T-cell (primary cell): ENCODE measurements around the gene ISL2. TPM values are rescaled to one million over a fixed set of nuclear protein-coding genes. Genes with fewer than 3 reads are reported as not detected.

Source experiments
- ATAC-seq, 4 experiments: fragments of 200-7000 bp in 3 of 4; fragments of 150-1000 bp in 1 of 4; cut with Tn5 transposase; replicated peaks in 1 of 4; 1 replicate in 3 of 4; 2 replicates in 1 of 4; pipeline ENCODE4 v1.10.0; 2021; ENCODE audit warnings: moderate library complexity in 3 of 4, mild to moderate bottlenecking in 2 of 4, moderate number of reproducible peaks in 1 of 4
- CTCF ChIA-PET, 2 donors: fragments of 300-600 bp; sonication (Branson Sonifier 250); formaldehyde crosslinking; loops; one replicate each; lab custom pipeline; 2022; ENCODE audit warnings: antibody characterized with exemption in 2 of 2; lab: Charles Lee
- POLR2A ChIA-PET, 2 donors: fragments of 300-600 bp; sonication (Branson Sonifier 250); formaldehyde crosslinking; loops; one replicate each; lab custom pipeline; 2022; ENCODE audit warnings: antibody characterized with exemption in 2 of 2; lab: Charles Lee
- DNase-seq, 35 experiments: peaks; one replicate each; pipeline versions ENCODE4 v3.0.0 to v3.0.0-alpha.2; 2013 to 2023
- H3K27ac ChIP-seq: one replicate; pipeline ENCODE4 v1.5.1; 2013; ENCODE audit warnings: low read length
- H3K27me3 ChIP-seq, 2 experiments: replicated peaks in 1 of 2; 1 replicate in 1 of 2; 2 replicates in 1 of 2; pipeline versions ENCODE4 v1.6.1 to v1.7.0; 2013; ENCODE audit warnings: low read length in 1 of 2, mixed read lengths in 1 of 2; ENCODE audit not compliant: control insufficient read depth in 2 of 2, insufficient read depth in 2 of 2; ENCODE audit errors: extremely low read depth in 1 of 2
- H3K36me3 ChIP-seq, 2 donors: 1 replicate in 1 of 2; 2 replicates in 1 of 2; pipeline versions ENCODE4 v1.6.1 to v1.7.0; 2013; ENCODE audit warnings: low read length in 1 of 2; ENCODE audit not compliant: control insufficient read depth in 2 of 2, insufficient read depth in 1 of 2; ENCODE audit errors: extremely low read depth in 1 of 2
- H3K4me1 ChIP-seq, 2 experiments: 1 replicate in 1 of 2; 2 replicates in 1 of 2; pipeline versions ENCODE4 v1.6.1 to v1.7.0; 2013; ENCODE audit warnings: low read length in 2 of 2, mixed read lengths in 1 of 2; ENCODE audit not compliant: insufficient read depth in 2 of 2, control insufficient read depth in 1 of 2; ENCODE audit errors: extremely low read depth in 1 of 2
- H3K4me3 ChIP-seq, 2 donors: 1 replicate in 1 of 2; 2 replicates in 1 of 2; pipeline versions ENCODE4 v1.5.1 to v1.7.0; 2013; ENCODE audit warnings: mild to moderate bottlenecking in 2 of 2, low read length in 1 of 2, moderate library complexity in 1 of 2; ENCODE audit not compliant: control insufficient read depth in 1 of 2; ENCODE audit errors: extremely low read depth in 1 of 2
- H3K9me3 ChIP-seq: 2 replicates; pipeline ENCODE4 v1.7.0; 2013
- H3K27ac Mint-ChIP-seq, 2 donors: one replicate each; pipeline ENCODE4 v1.8.0; 2020 to 2021; ENCODE audit warnings: mild to moderate bottlenecking in 2 of 2, mixed read lengths in 2 of 2
- H3K27me3 Mint-ChIP-seq, 2 donors: one replicate each; pipeline ENCODE4 v1.8.0; 2021 to 2022; ENCODE audit warnings: mixed read lengths in 2 of 2
- H3K36me3 Mint-ChIP-seq: one replicate; pipeline ENCODE4 v1.8.0; 2021; ENCODE audit warnings: mixed read lengths
- H3K4me1 Mint-ChIP-seq, 3 donors: one replicate each; pipeline ENCODE4 v1.8.0; 2020 to 2022; ENCODE audit warnings: mixed read lengths in 3 of 3, mild to moderate bottlenecking in 1 of 3
- H3K4me3 Mint-ChIP-seq, 3 donors: one replicate each; pipeline ENCODE4 v1.8.0; 2020 to 2022; ENCODE audit warnings: mild to moderate bottlenecking in 3 of 3, mixed read lengths in 3 of 3, moderate library complexity in 3 of 3
- H3K9me3 Mint-ChIP-seq, 3 donors: one replicate each; pipeline ENCODE4 v1.8.0; 2020 to 2022; ENCODE audit warnings: mixed read lengths in 3 of 3
- WGBS: methylation state at CpG from one replicate; pipeline ENCODE4 v1.1.5; 2013; ENCODE audit warnings: missing lambda C conversion rate; ENCODE audit not compliant: insufficient coverage; 5-methylcytosine and 5-hydroxymethylcytosine counted together
- total RNA-seq, 35 experiments: library from RNA in 6 of 35; stranded (reverse) in 6 of 35; fragments of 120-200 nt in 1 of 35; gene quantifications; one replicate each; pipeline versions ENCODE4 v1.2.1 to v1.2.4 and lab custom pipeline; 2013 to 2026

Gene ISL2
- total RNA-seq, 5 donors from 2014 or later (not counting 1 experiment from before 2014, with no cell fraction given): 0.23 to 0.44 (median 0.26) TPM; not detected in 2

DNA sequence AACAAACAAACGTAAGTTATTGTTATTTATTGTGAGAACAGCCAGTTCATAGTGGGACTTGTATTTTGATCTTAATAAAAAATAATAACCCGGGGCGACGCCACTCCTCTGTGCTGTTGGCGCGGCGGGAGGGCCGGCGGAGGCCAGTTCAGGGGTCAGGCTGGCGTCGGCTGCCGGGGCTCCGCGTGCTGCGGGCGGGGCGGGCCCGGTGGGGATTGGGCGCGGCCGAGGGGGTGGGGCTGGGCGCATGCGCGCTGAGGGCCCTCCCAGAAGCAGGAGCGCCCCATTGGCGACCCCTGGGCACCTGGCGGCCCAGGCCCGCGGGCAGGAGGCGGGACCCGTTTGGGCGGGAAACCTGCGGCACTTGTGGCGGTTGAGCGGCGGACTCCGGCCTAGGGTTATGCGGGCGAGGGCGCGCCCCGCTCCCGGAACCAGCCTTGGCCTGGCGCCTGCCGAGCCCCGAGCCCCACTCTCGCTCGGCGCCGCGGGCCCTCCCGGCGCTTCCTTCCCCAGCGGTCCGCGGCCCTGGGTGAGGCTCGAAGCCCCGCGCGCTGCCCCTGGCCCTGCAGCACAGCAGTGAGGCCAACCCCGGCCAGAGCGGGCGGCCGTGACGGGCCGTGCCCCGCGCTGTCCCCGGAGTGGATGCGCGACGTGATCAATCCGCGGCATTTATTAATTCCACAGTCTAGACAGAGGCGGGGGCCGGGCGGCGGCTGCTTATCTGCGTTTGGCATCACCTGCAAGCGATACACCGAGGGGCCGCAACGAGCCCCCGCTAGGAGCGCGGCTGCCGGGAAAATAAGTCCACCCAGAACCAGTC lies 6.0 kb downstream of the ISL2 start:
- Mint-ChIP-seq H3K27me3 (peaks cover 56 to 78% of the 10 kb centered on the region in 2 donors), H3K4me1 (peaks cover 50 to 60% (median 52%) of the 10 kb centered on the region in 3 donors), H3K36me3 (peaks cover under 1% of the 10 kb centered on the region), H3K9me3 (no peaks in the 10 kb centered on the region), H3K4me3 (peak overlapping the region in 2 of 3 donors; percentile 63 to 94), H3K27ac (no peak overlapping the region)
- peaks cover 28 to 83% of the 10 kb centered on the region in 2 experiments for H3K27me3 ChIP-seq
- ATAC-seq (no peak), DNase-seq (peak in 2 of 35 experiments; percentile 10 to 31)
- no peaks in the 10 kb centered on the region for H3K36me3 ChIP-seq
- H3K4me3 ChIP-seq: peak overlapping the region in 1 of 2 donors; percentile 51
- H3K9me3 ChIP-seq: no peaks in the 10 kb centered on the region
- peaks cover 23 to 76% of the 10 kb centered on the region in 2 experiments for H3K4me1 ChIP-seq
- CTCF ChIA-PET: no interaction called here
- 10% methylated on average over 85 of the region's 87 CpGs for WGBS
- H3K27ac ChIP-seq: no peak overlapping the region
- POLR2A ChIA-PET: no interaction called here

DNA sequence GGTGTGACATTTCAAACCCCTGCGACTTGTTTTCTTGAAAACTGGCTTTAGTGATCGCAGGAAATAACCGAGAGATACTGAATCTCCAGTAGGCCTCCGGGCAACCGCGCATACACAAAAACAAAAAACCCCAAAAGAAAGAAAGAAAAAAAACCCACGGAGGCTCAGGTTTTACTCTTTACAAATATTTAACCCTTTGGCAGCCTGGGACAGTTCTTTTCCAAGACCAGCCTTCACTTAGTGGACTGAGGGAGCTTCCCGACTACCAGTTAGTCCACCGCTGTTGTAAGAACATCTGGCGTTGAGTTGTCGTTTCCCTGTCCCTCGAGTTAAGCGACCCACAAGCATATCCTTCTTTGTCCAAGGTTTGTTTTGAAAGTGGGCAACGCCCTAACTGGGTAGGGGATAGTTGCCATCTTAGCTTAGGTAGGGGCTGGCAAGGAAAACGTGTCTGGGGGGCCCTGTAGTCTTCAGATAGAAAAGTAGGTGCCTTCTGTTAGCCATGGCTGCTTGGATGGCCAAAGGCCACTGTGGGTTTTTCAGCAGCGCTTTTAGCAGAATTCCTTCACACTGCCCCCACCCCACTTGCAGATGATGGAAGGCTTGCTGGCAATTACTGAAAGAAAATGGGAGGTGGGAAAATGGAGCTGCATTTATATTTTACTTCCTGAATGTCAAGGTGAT lies 6.9 kb downstream of the ISL2 start:
- Mint-ChIP-seq H3K36me3 (peaks cover 9% of the 10 kb centered on the region), H3K27me3 (peaks cover 61 to 84% of the 10 kb centered on the region in 2 donors), H3K4me3 (no peak overlapping the region), H3K9me3 (no peaks in the 10 kb centered on the region), H3K4me1 (peaks cover 50 to 61% (median 51%) of the 10 kb centered on the region in 3 donors), H3K27ac (peak overlapping the region in 1 of 2 donors; percentile 31)
- ATAC-seq (no peak), DNase-seq (peak in 1 of 35 experiments; percentile 32)
- Histone ChIP-seq H3K27me3 (peaks cover 31 to 76% of the 10 kb centered on the region in 2 experiments), H3K36me3 (no peaks in the 10 kb centered on the region), H3K4me1 (peaks cover 22 to 68% of the 10 kb centered on the region in 2 experiments), H3K9me3 (no peaks in the 10 kb centered on the region), H3K27ac (no peak overlapping the region), H3K4me3 (no peak overlapping the region)
- POLR2A ChIA-PET: no interaction called here
- CTCF ChIA-PET: no interaction called here
- 18% methylated on average over 9 of the region's 16 CpGs for WGBS

DNA sequence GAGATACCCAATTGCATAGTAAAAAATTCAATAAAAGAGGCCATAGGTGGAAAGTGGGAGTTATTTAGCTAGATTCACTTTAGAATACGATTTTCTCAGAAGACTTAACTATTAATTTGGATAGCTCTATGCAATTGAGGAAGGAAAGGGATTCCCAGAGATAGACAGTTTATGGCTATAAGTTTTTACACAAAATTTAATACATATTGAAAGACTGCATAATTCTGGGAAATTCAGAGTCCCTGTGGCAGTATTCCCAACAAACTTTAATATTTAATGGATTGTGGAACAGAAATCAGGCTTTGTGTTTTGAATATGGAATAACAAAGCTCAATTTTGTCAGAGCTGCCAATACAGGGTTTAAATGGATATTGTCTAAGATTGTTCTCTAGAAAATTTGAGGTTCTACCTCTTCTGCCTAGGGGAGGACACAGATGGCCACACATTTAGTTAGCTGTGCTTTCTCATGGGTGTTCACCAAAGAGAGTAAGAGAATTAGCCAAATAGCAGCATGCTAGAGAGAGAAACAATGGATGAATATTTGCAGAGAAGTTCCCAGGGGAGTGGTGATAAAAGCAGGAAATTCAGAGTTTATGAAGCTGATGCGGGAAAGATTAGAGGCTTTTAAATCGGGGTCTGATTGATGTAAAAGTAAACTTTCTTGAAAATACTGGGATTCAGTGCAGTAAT lies 8.5 kb downstream of the ISL2 start:
- Mint-ChIP-seq H3K27me3 (peaks cover 48 to 69% of the 10 kb centered on the region in 2 donors), H3K4me1 (peaks cover 34 to 47% (median 38%) of the 10 kb centered on the region in 3 donors), H3K27ac (no peak overlapping the region), H3K9me3 (no peaks in the 10 kb centered on the region), H3K36me3 (peaks cover 17% of the 10 kb centered on the region), H3K4me3 (peak overlapping the region; percentile 60 to 75 (median 63))
- Histone ChIP-seq H3K4me1 (peaks cover 18 to 52% of the 10 kb centered on the region in 2 experiments), H3K27me3 (peaks cover 26 to 63% of the 10 kb centered on the region in 2 experiments), H3K36me3 (no peaks in the 10 kb centered on the region), H3K27ac (no peak overlapping the region), H3K4me3 (no peak overlapping the region), H3K9me3 (no peaks in the 10 kb centered on the region)
- ATAC-seq: no peak
- 20% methylated on average over 2 of the region's 3 CpGs for WGBS
- ChIA-PET POLR2A (no interaction called here), CTCF (interaction anchor here in 1 of 2 donors (0.6 kb wide), 1 partner anchor 1575 kb away, joined by 3 read pairs; no protein-coding TSS in a partner anchor)
- no peak for DNase-seq

DNA sequence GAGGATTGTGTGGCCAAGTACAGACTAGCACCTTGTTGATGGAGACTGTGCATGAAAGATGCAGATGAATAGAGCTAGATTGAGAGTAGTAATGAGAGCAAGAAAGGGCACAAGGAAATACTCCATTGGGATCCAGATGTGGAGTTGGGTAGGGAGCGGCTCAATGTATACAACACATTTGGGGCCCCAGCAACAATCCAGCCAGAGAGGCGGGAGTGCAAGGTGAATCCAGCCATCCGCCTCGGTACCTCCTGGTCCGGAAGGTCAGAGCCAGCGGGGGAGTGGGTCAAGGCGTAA lies 9.0 kb downstream of the ISL2 start:
- DNase-seq (no peak), ATAC-seq (no peak)
- no peaks in the 10 kb centered on the region for H3K9me3 Mint-ChIP-seq
- Histone ChIP-seq H3K27ac (no peak overlapping the region), H3K4me3 (no peak overlapping the region), H3K9me3 (no peaks in the 10 kb centered on the region), H3K27me3 (peaks cover 23 to 58% of the 10 kb centered on the region in 2 experiments), H3K36me3 (no peaks in the 10 kb centered on the region), H3K4me1 (peaks cover 13 to 47% of the 10 kb centered on the region in 2 experiments)
- H3K27ac Mint-ChIP-seq: peak overlapping the region in 1 of 2 donors; percentile 36
- peaks cover 29 to 42% (median 33%) of the 10 kb centered on the region in 3 donors for H3K4me1 Mint-ChIP-seq
- WGBS: 18% methylated on average over 7 of the region's 7 CpGs
- peaks cover 22% of the 10 kb centered on the region for H3K36me3 Mint-ChIP-seq
- CTCF ChIA-PET: no interaction called here
- POLR2A ChIA-PET: no interaction called here
- peak overlapping the region; percentile 60 to 75 (median 63) for H3K4me3 Mint-ChIP-seq
- peaks cover 44 to 64% of the 10 kb centered on the region in 2 donors for H3K27me3 Mint-ChIP-seq

DNA sequence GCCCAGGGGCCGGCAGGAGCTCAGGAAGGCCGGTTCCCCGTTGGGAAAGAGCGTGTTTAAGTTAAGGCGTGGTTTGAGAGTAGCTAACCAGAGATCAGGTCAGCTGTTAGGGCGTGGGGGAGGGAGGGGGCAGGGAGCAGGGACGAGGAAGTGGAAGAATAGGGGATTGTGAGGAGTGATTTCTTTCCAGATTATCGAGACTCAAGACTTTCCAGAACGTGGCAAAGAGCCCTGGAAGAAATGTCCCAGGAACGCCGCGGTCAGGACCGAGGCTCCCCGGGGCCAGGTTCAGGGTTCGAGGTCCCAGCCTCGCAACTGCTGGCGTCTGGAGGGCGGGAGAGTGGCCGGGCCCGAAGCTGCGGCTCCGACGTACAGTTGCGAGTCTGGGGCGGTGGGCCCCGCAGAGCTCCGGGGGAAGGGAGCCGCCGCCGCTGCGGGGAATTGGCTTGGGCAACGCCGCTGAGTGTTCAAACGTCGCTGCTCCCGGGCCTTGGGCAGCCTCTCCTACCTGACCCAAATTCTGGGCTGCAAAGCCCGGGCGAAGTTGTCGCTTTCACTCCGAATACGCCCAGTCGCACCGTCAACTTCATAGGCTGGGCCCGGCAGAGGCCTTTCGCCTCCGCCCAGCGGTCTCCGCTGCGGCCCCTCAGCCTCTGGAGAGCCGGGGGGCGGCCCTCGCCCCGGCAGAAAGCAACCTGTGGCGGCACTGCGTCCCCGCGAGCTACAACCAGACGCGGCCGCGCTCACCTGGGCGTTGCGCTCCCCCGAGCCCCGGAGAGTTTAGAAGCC lies 9.5 kb downstream of the ISL2 start:
- Histone ChIP-seq H3K27me3 (peaks cover 21 to 52% of the 10 kb centered on the region in 2 experiments), H3K27ac (no peak overlapping the region), H3K4me3 (peak overlapping the region; percentile 35 to 82), H3K4me1 (peaks cover 8 to 42% of the 10 kb centered on the region in 2 experiments), H3K9me3 (no peaks in the 10 kb centered on the region), H3K36me3 (no peaks in the 10 kb centered on the region)
- CTCF ChIA-PET: no interaction called here
- H3K4me3 Mint-ChIP-seq: peak overlapping the region; percentile 60 to 75 (median 63)
- ATAC-seq (peak; percentile 28 to 56 (median 47)), DNase-seq (peak in 4 of 35 experiments; percentile 10 to 32 (median 17))
- H3K4me1 Mint-ChIP-seq: peaks cover 28 to 37% (median 28%) of the 10 kb centered on the region in 3 donors
- no peaks in the 10 kb centered on the region for H3K9me3 Mint-ChIP-seq
- peak overlapping the region in 1 of 2 donors; percentile 36 for H3K27ac Mint-ChIP-seq
- H3K27me3 Mint-ChIP-seq: peaks cover 44 to 59% of the 10 kb centered on the region in 2 donors
- WGBS: 4% methylated on average over 59 of the region's 65 CpGs
- H3K36me3 Mint-ChIP-seq: peaks cover 25% of the 10 kb centered on the region
- POLR2A ChIA-PET: no interaction called here
